GM23338 (cell line): Measurements from ENCODE around the gene ACTR10. TPM values are rescaled to one million over a fixed set of nuclear protein-coding genes. Genes with fewer than 3 reads are reported as not detected.

ENCODE experiments used
- ATAC-seq: fragments of 200-7000 bp; cut with Tn5 transposase; 3 replicates; pipeline ENCODE4 v1.9.1; 2020
- DNase-seq: peaks from one replicate; pipeline ENCODE4 v3.0.0-alpha.2; 2015; ENCODE audit warnings: low spot score
- H2AFZ ChIP-seq: fragments of 200-600 bp; sonication (generic); 2 replicates; pipeline ENCODE4 v1.8.0; 2016; ENCODE audit warnings: antibody characterized with exemption, mild to moderate bottlenecking, moderate library complexity
- H3F3A ChIP-seq: fragments of 200-600 bp; sonication (generic); replicated peaks from 2 replicates; pipeline ENCODE4 v1.8.0; 2017; ENCODE audit warnings: antibody characterized with exemption, mixed run types, low read depth
- H3K27ac ChIP-seq: fragments of 200-600 bp; sonication (generic); 2 replicates; pipeline ENCODE4 v1.6.1; 2016; ENCODE audit warnings: low read depth
- H3K27me3 ChIP-seq: fragments of 200-600 bp; sonication (generic); 2 replicates; pipeline ENCODE4 v1.8.0; 2016; ENCODE audit warnings: mild to moderate bottlenecking, mixed run types, moderate library complexity; ENCODE audit not compliant: insufficient read depth
- H3K36me3 ChIP-seq: fragments of 200-600 bp; sonication (generic); 2 replicates; pipeline ENCODE4 v1.8.0; 2016; ENCODE audit warnings: mild to moderate bottlenecking; ENCODE audit not compliant: insufficient read depth
- H3K4me1 ChIP-seq: fragments of 200-600 bp; sonication (generic); 2 replicates; pipeline ENCODE4 v1.8.0; 2016; ENCODE audit warnings: mild to moderate bottlenecking, moderate library complexity; ENCODE audit not compliant: insufficient read depth
- H3K4me2 ChIP-seq: fragments of 200-600 bp; sonication (generic); 2 replicates; pipeline ENCODE4 v1.7.1; 2017; ENCODE audit warnings: mixed run types
- H3K4me3 ChIP-seq: fragments of 200-600 bp; sonication (generic); 2 replicates; pipeline ENCODE4 v1.6.1; 2016; ENCODE audit warnings: mixed run types
- H3K79me2 ChIP-seq: fragments of 200-600 bp; sonication (generic); replicated peaks from 2 replicates; pipeline ENCODE4 v1.8.0; 2017; ENCODE audit warnings: mild to moderate bottlenecking; ENCODE audit not compliant: insufficient read depth
- H3K9me2 ChIP-seq: fragments of 200-600 bp; sonication (generic); 2 replicates; pipeline ENCODE4 v1.8.0; 2017; ENCODE audit not compliant: insufficient read depth
- H4K20me1 ChIP-seq: fragments of 200-600 bp; sonication (generic); replicated peaks from 2 replicates; pipeline ENCODE4 v1.8.0; 2017; ENCODE audit warnings: mild to moderate bottlenecking; ENCODE audit not compliant: insufficient read depth
- H3K27ac Mint-ChIP-seq: 2 replicates; pipeline ENCODE4 v1.8.0; 2020; ENCODE audit warnings: inconsistent platforms, mild to moderate bottlenecking, moderate library complexity, mixed read lengths
- H3K27me3 Mint-ChIP-seq: 3 replicates; pipeline ENCODE4 v1.8.0; 2022; ENCODE audit warnings: low read depth, mild to moderate bottlenecking, moderate library complexity, mixed read lengths, inconsistent platforms; ENCODE audit not compliant: insufficient read depth, poor library complexity
- H3K36me3 Mint-ChIP-seq: 3 replicates; pipeline ENCODE4 v1.8.0; 2021; ENCODE audit warnings: low read depth, mild to moderate bottlenecking, inconsistent platforms, moderate library complexity, mixed read lengths
- H3K4me1 Mint-ChIP-seq: 3 replicates; pipeline ENCODE4 v1.8.0; 2020; ENCODE audit warnings: mild to moderate bottlenecking, inconsistent platforms, mixed read lengths
- H3K4me3 Mint-ChIP-seq: 3 replicates; pipeline ENCODE4 v1.8.0; 2021; ENCODE audit warnings: moderate library complexity, mild to moderate bottlenecking, inconsistent platforms, mixed read lengths
- H3K9me3 Mint-ChIP-seq: 3 replicates; pipeline ENCODE4 v1.8.0; 2020; ENCODE audit warnings: moderate library complexity, mild to moderate bottlenecking, inconsistent platforms, mixed read lengths
- CREB1 ChIP-seq: fragments of 250-450 bp; sonication (Bioruptor Pico); IDR thresholded peaks from 2 replicates; pipeline ENCODE4 v1.5.0; 2020; ENCODE audit warnings: low read depth, mild to moderate bottlenecking, moderate library complexity
- CTCF ChIP-seq, 2 experiments: fragments of 200-600 bp in 1 of 2; sonication (generic) in 1 of 2; conservative IDR thresholded peaks; 2 replicates each; pipeline versions ENCODE4 v1.5.1 to v1.6.1; 2016 to 2017; ENCODE audit warnings: antibody characterized with exemption in 2 of 2, low read depth in 2 of 2, mild to moderate bottlenecking in 2 of 2, moderate library complexity in 1 of 2
- ETS1 ChIP-seq: IDR thresholded peaks from 2 replicates; pipeline ENCODE4 v1.6.1; 2016; ENCODE audit warnings: antibody characterized with exemption
- EZH2 ChIP-seq: fragments of 200-600 bp; sonication (generic); IDR thresholded peaks from one replicate; pipeline ENCODE4 v1.8.0; 2017; ENCODE audit warnings: antibody characterized with exemption, mild to moderate bottlenecking, low read depth; ENCODE audit not compliant: unreplicated experiment
- EZH2phosphoT487 ChIP-seq: fragments of 200-600 bp; sonication (generic); IDR thresholded peaks from one replicate; pipeline ENCODE4 v1.8.1; 2018; ENCODE audit warnings: antibody characterized with exemption; ENCODE audit not compliant: unreplicated experiment
- JUNB ChIP-seq: IDR thresholded peaks from one replicate; pipeline ENCODE4 v1.6.1; 2016; ENCODE audit warnings: antibody characterized with exemption; ENCODE audit not compliant: unreplicated experiment
- NANOG ChIP-seq: IDR thresholded peaks from 2 replicates; pipeline ENCODE4 v1.6.1; 2016; ENCODE audit warnings: antibody characterized with exemption, borderline replicate concordance
- POLR2AphosphoS5 ChIP-seq: IDR thresholded peaks from 2 replicates; pipeline ENCODE4 v1.6.1; 2016; ENCODE audit warnings: antibody characterized with exemption, low read depth
- REST ChIP-seq: IDR thresholded peaks from one replicate; pipeline ENCODE4 v1.6.1; 2018; ENCODE audit warnings: antibody characterized with exemption; ENCODE audit not compliant: unreplicated experiment
- STAT1 ChIP-seq: IDR thresholded peaks from one replicate; pipeline ENCODE4 v1.6.1; 2016; ENCODE audit warnings: antibody characterized with exemption; ENCODE audit not compliant: unreplicated experiment
- ZNF114 ChIP-seq: fragments of 250-450 bp; sonication (Bioruptor Pico); IDR thresholded peaks from 2 replicates; pipeline ENCODE4 v1.5.0; 2020; ENCODE audit warnings: mild to moderate bottlenecking, moderate library complexity
- ZNF331 ChIP-seq: fragments of 250-450 bp; sonication (Bioruptor Pico); IDR thresholded peaks from 2 replicates; pipeline ENCODE4 v1.5.0; 2020; ENCODE audit warnings: low read depth, mild to moderate bottlenecking, moderate library complexity
- ZNF462 ChIP-seq: fragments of 250-450 bp; sonication (Bioruptor Pico); IDR thresholded peaks from 2 replicates; pipeline ENCODE4 v1.5.0; 2020; ENCODE audit warnings: mild to moderate bottlenecking, moderate library complexity
- polyA plus RNA-seq: library from polyadenylated mRNA; unstranded; fragments of >200 nt; fragmentation: Nextera tagmentation; extraction: Ambion mirVana; gene quantifications from 2 replicates; pipeline ENCODE4 v1.2.1, GENCODE V29; 2016
- total RNA-seq: library from RNA; depleted of rRNA; stranded (reverse); fragments of >200 nt; shearing (Covaris generic); gene quantifications from 2 replicates; pipeline ENCODE4 v1.2.3, GENCODE V29; 2014

Gene ACTR10
- total and polyA plus RNA-seq, 2 experiments from 2014 or later: 30.8 to 50.2 TPM

GRCh38 chr14:58278177-58278576, 78.2 kb downstream of the ACTR10 start:
- no peak overlapping the region for H3K27ac Mint-ChIP-seq
- no peaks in the 10 kb centered on the region for H3K4me1 Mint-ChIP-seq
- no peaks in the 10 kb centered on the region for H3K4me1 ChIP-seq
- H3K27me3 Mint-ChIP-seq: no peaks in the 10 kb centered on the region
- ATAC-seq (no peak), DNase-seq (no peak)
- no peaks in the 10 kb centered on the region for H3F3A ChIP-seq
- no peaks in the 10 kb centered on the region for H3K9me3 Mint-ChIP-seq
- no peak overlapping the region for H3K4me2 ChIP-seq
- no peaks in the 10 kb centered on the region for H3K9me2 ChIP-seq
- TF ChIP-seq REST (no peak), CTCF (conservative IDR thresholded peaks at IDR 0.05; ENCODE audit: low read depth in 2 of 2) (no peak), NANOG (no peak), JUNB (no peak), EZH2 (no peak), POLR2AphosphoS5 (no peak), EZH2phosphoT487 (no peak), CREB1 (no peak), STAT1 (no peak), ZNF114 (CRISPR knock-in tag) (no peak), ZNF331 (CRISPR knock-in tag) (no peak), ETS1 (no peak), ZNF462 (CRISPR knock-in tag) (no peak)
- H3K4me3 ChIP-seq: no peak overlapping the region
- H3K36me3 ChIP-seq: peaks cover 6% of the 10 kb centered on the region; the same call in 1 of the 2 replicates
- H2AFZ ChIP-seq: no peak overlapping the region
- H3K27me3 ChIP-seq: no peaks in the 10 kb centered on the region
- H3K79me2 ChIP-seq: peaks cover 90% of the 10 kb centered on the region
- H3K4me3 Mint-ChIP-seq: no peak overlapping the region
- H3K27ac ChIP-seq: no peak overlapping the region
- peaks cover 46% of the 10 kb centered on the region for H3K36me3 Mint-ChIP-seq
- peaks cover 20% of the 10 kb centered on the region for H4K20me1 ChIP-seq
